Smooth muscle cell (in vitro differentiated cells): ENCODE results near the gene SNPH. TPM values are rescaled to one million over a fixed set of nuclear protein-coding genes. Genes with fewer than 3 reads are reported as not detected.

ENCODE experiments used
- DNase-seq: peaks from one replicate; lab custom pipeline; 2025; ENCODE audit not compliant: unreplicated experiment; lab: John Stamatoyannopoulos, UW
- H2AFZ ChIP-seq: fragments of 200-600 bp; sonication (generic); 2 replicates; pipeline ENCODE4 v1.6.0; 2016; ENCODE audit warnings: antibody characterized with exemption, low read depth, mild to moderate bottlenecking
- H3F3A ChIP-seq: fragments of 200-600 bp; sonication (generic); 2 replicates; pipeline ENCODE4 v1.6.0; 2017; ENCODE audit warnings: antibody characterized with exemption, low read depth
- H3K27ac ChIP-seq: fragments of 200-600 bp; sonication (generic); 2 replicates; pipeline ENCODE4 v1.5.1; 2016; ENCODE audit warnings: low read depth, mild to moderate bottlenecking
- H3K27me3 ChIP-seq: fragments of 200-600 bp; sonication (generic); 2 replicates; pipeline ENCODE4 v1.6.1; 2016; ENCODE audit warnings: low read depth, mild to moderate bottlenecking
- H3K36me3 ChIP-seq: fragments of 200-600 bp; sonication (generic); 2 replicates; pipeline ENCODE4 v1.5.1; 2016; ENCODE audit warnings: low read depth
- H3K4me1 ChIP-seq: fragments of 200-600 bp; sonication (generic); 2 replicates; pipeline ENCODE4 v1.5.1; 2016; ENCODE audit warnings: low read depth
- H3K4me2 ChIP-seq: fragments of 200-600 bp; sonication (generic); 2 replicates; pipeline ENCODE4 v1.6.0; 2016; ENCODE audit warnings: mild to moderate bottlenecking
- H3K4me3 ChIP-seq: fragments of 200-600 bp; sonication (generic); 2 replicates; pipeline ENCODE4 v1.5.1; 2016; ENCODE audit warnings: mild to moderate bottlenecking
- H3K79me2 ChIP-seq: fragments of 200-600 bp; sonication (generic); 2 replicates; pipeline ENCODE4 v1.6.0; 2016; ENCODE audit warnings: low read depth, mild to moderate bottlenecking
- H3K9ac ChIP-seq: fragments of 200-600 bp; sonication (generic); 2 replicates; pipeline ENCODE4 v1.6.0; 2016; ENCODE audit warnings: low read depth
- H3K9me3 ChIP-seq: fragments of 200-600 bp; sonication (generic); replicated peaks from 2 replicates; pipeline ENCODE4 v1.5.1; 2016; ENCODE audit warnings: low read depth
- H4K20me1 ChIP-seq: fragments of 200-600 bp; sonication (generic); 2 replicates; pipeline ENCODE4 v1.6.0; 2016; ENCODE audit warnings: low read depth
- CTCF ChIP-seq: fragments of 200-600 bp; sonication (generic); IDR thresholded peaks from 2 replicates; pipeline ENCODE4 v1.5.1; 2017; ENCODE audit warnings: borderline replicate concordance, mild to moderate bottlenecking, antibody characterized with exemption; ENCODE audit not compliant: insufficient read depth, poor library complexity, severe bottlenecking
- WGBS: methylation state at CpG from one replicate; pipeline ENCODE4 v1.1.7; 2016; ENCODE audit warnings: low lambda C conversion rate; 5-methylcytosine and 5-hydroxymethylcytosine counted together
- polyA plus RNA-seq: library from polyadenylated mRNA; unstranded; fragments of >200 nt; fragmentation: Nextera tagmentation; extraction: Ambion mirVana; gene quantifications from 2 replicates; pipeline ENCODE4 v1.2.1, GENCODE V29; 2016
- total RNA-seq: library from RNA; depleted of rRNA; stranded (reverse); fragments of >200 nt; gene quantifications from 2 replicates; pipeline ENCODE4 v1.2.3, GENCODE V29; 2014

SNPH gene
- total and polyA plus RNA-seq, 2 experiments from 2014 or later: 3.0 to 3.1 TPM

- peaks cover 7% of the 10 kb centered on the region for H3K4me1 ChIP-seq
- H3K27ac ChIP-seq: no peak overlapping the region
- 94% methylated on average over 12 of the region's 12 CpGs for WGBS
- H3K27me3 ChIP-seq: no peaks in the 10 kb centered on the region
- H3K4me2 ChIP-seq: no peak overlapping the region
- no peaks in the 10 kb centered on the region for H3K9me3 ChIP-seq
- no peak for DNase-seq
- no peak overlapping the region for H2AFZ ChIP-seq
- H3K36me3 ChIP-seq: no peaks in the 10 kb centered on the region
- TF ChIP-seq CTCF: no peak
- no peaks in the 10 kb centered on the region for H3F3A ChIP-seq
- no peak overlapping the region for H3K4me3 ChIP-seq
- no peak overlapping the region for H3K9ac ChIP-seq
- no peaks in the 10 kb centered on the region for H4K20me1 ChIP-seq
- H3K79me2 ChIP-seq: no peaks in the 10 kb centered on the region
Measured at GRCh38 chr20:1302685-1303541, 36.8 kb downstream of the SNPH start.

GRCh38 chr20:1304710-1305515 is 38.8 kb downstream of the SNPH start:
- Histone ChIP-seq H3K4me1 (peaks cover 7% of the 10 kb centered on the region), H3K36me3 (no peaks in the 10 kb centered on the region), H3K27ac (no peak overlapping the region), H3K4me3 (no peak overlapping the region), H3K27me3 (no peaks in the 10 kb centered on the region), H3K79me2 (no peaks in the 10 kb centered on the region), H2AFZ (no peak overlapping the region), H3K4me2 (no peak overlapping the region), H4K20me1 (no peaks in the 10 kb centered on the region), H3F3A (no peaks in the 10 kb centered on the region), H3K9ac (no peak overlapping the region), H3K9me3 (no peaks in the 10 kb centered on the region)
- 91% methylated on average over 31 of the region's 31 CpGs for WGBS
- no peak for TF ChIP-seq CTCF
- DNase-seq: no peak

- H3K9ac ChIP-seq: no peak overlapping the region
- no peaks in the 10 kb centered on the region for H3K79me2 ChIP-seq
- DNase-seq: no peak
- no peaks in the 10 kb centered on the region for H4K20me1 ChIP-seq
- no peaks in the 10 kb centered on the region for H3K36me3 ChIP-seq
- no peak overlapping the region for H3K4me2 ChIP-seq
- no peaks in the 10 kb centered on the region for H3K27me3 ChIP-seq
- 95% methylated on average over 18 of the region's 24 CpGs for WGBS
- H3F3A ChIP-seq: no peaks in the 10 kb centered on the region
- H3K9me3 ChIP-seq: no peaks in the 10 kb centered on the region
- no peak overlapping the region for H3K4me3 ChIP-seq
- H3K27ac ChIP-seq: no peak overlapping the region
- H3K4me1 ChIP-seq: peaks cover 6% of the 10 kb centered on the region
- no peak overlapping the region for H2AFZ ChIP-seq
- no peak for TF ChIP-seq CTCF
Measured at GRCh38 chr20:1305712-1306111, 39.6 kb downstream of the SNPH start.
